GM23338 (cell line): ENCODE results near the gene GRIPAP1. TPM values are rescaled to one million over a fixed set of nuclear protein-coding genes. Genes with fewer than 3 reads are reported as not detected.

ENCODE experiments used
- ATAC-seq: fragments of 200-7000 bp; cut with Tn5 transposase; 3 replicates; pipeline ENCODE4 v1.9.1; 2020
- DNase-seq: peaks from one replicate; pipeline ENCODE4 v3.0.0-alpha.2; 2015; ENCODE audit warnings: low spot score
- H2AFZ ChIP-seq: fragments of 200-600 bp; sonication (generic); 2 replicates; pipeline ENCODE4 v1.8.0; 2016; ENCODE audit warnings: antibody characterized with exemption, mild to moderate bottlenecking, moderate library complexity
- H3F3A ChIP-seq: fragments of 200-600 bp; sonication (generic); replicated peaks from 2 replicates; pipeline ENCODE4 v1.8.0; 2017; ENCODE audit warnings: antibody characterized with exemption, mixed run types, low read depth
- H3K27ac ChIP-seq: fragments of 200-600 bp; sonication (generic); 2 replicates; pipeline ENCODE4 v1.6.1; 2016; ENCODE audit warnings: low read depth
- H3K27me3 ChIP-seq: fragments of 200-600 bp; sonication (generic); 2 replicates; pipeline ENCODE4 v1.8.0; 2016; ENCODE audit warnings: mild to moderate bottlenecking, mixed run types, moderate library complexity; ENCODE audit not compliant: insufficient read depth
- H3K36me3 ChIP-seq: fragments of 200-600 bp; sonication (generic); 2 replicates; pipeline ENCODE4 v1.8.0; 2016; ENCODE audit warnings: mild to moderate bottlenecking; ENCODE audit not compliant: insufficient read depth
- H3K4me1 ChIP-seq: fragments of 200-600 bp; sonication (generic); 2 replicates; pipeline ENCODE4 v1.8.0; 2016; ENCODE audit warnings: mild to moderate bottlenecking, moderate library complexity; ENCODE audit not compliant: insufficient read depth
- H3K4me2 ChIP-seq: fragments of 200-600 bp; sonication (generic); 2 replicates; pipeline ENCODE4 v1.7.1; 2017; ENCODE audit warnings: mixed run types
- H3K4me3 ChIP-seq: fragments of 200-600 bp; sonication (generic); 2 replicates; pipeline ENCODE4 v1.6.1; 2016; ENCODE audit warnings: mixed run types
- H3K79me2 ChIP-seq: fragments of 200-600 bp; sonication (generic); replicated peaks from 2 replicates; pipeline ENCODE4 v1.8.0; 2017; ENCODE audit warnings: mild to moderate bottlenecking; ENCODE audit not compliant: insufficient read depth
- H3K9me2 ChIP-seq: fragments of 200-600 bp; sonication (generic); 2 replicates; pipeline ENCODE4 v1.8.0; 2017; ENCODE audit not compliant: insufficient read depth
- H4K20me1 ChIP-seq: fragments of 200-600 bp; sonication (generic); replicated peaks from 2 replicates; pipeline ENCODE4 v1.8.0; 2017; ENCODE audit warnings: mild to moderate bottlenecking; ENCODE audit not compliant: insufficient read depth
- H3K27ac Mint-ChIP-seq: 2 replicates; pipeline ENCODE4 v1.8.0; 2020; ENCODE audit warnings: inconsistent platforms, mild to moderate bottlenecking, moderate library complexity, mixed read lengths
- H3K27me3 Mint-ChIP-seq: 3 replicates; pipeline ENCODE4 v1.8.0; 2022; ENCODE audit warnings: low read depth, mild to moderate bottlenecking, moderate library complexity, mixed read lengths, inconsistent platforms; ENCODE audit not compliant: insufficient read depth, poor library complexity
- H3K36me3 Mint-ChIP-seq: 3 replicates; pipeline ENCODE4 v1.8.0; 2021; ENCODE audit warnings: low read depth, mild to moderate bottlenecking, inconsistent platforms, moderate library complexity, mixed read lengths
- H3K4me1 Mint-ChIP-seq: 3 replicates; pipeline ENCODE4 v1.8.0; 2020; ENCODE audit warnings: mild to moderate bottlenecking, inconsistent platforms, mixed read lengths
- H3K4me3 Mint-ChIP-seq: 3 replicates; pipeline ENCODE4 v1.8.0; 2021; ENCODE audit warnings: moderate library complexity, mild to moderate bottlenecking, inconsistent platforms, mixed read lengths
- H3K9me3 Mint-ChIP-seq: 3 replicates; pipeline ENCODE4 v1.8.0; 2020; ENCODE audit warnings: moderate library complexity, mild to moderate bottlenecking, inconsistent platforms, mixed read lengths
- CREB1 ChIP-seq: fragments of 250-450 bp; sonication (Bioruptor Pico); IDR thresholded peaks from 2 replicates; pipeline ENCODE4 v1.5.0; 2020; ENCODE audit warnings: low read depth, mild to moderate bottlenecking, moderate library complexity
- CTCF ChIP-seq, 2 experiments: fragments of 200-600 bp in 1 of 2; sonication (generic) in 1 of 2; conservative IDR thresholded peaks; 2 replicates each; pipeline versions ENCODE4 v1.5.1 to v1.6.1; 2016 to 2017; ENCODE audit warnings: antibody characterized with exemption in 2 of 2, low read depth in 2 of 2, mild to moderate bottlenecking in 2 of 2, moderate library complexity in 1 of 2
- ETS1 ChIP-seq: IDR thresholded peaks from 2 replicates; pipeline ENCODE4 v1.6.1; 2016; ENCODE audit warnings: antibody characterized with exemption
- EZH2 ChIP-seq: fragments of 200-600 bp; sonication (generic); IDR thresholded peaks from one replicate; pipeline ENCODE4 v1.8.0; 2017; ENCODE audit warnings: antibody characterized with exemption, mild to moderate bottlenecking, low read depth; ENCODE audit not compliant: unreplicated experiment
- EZH2phosphoT487 ChIP-seq: fragments of 200-600 bp; sonication (generic); IDR thresholded peaks from one replicate; pipeline ENCODE4 v1.8.1; 2018; ENCODE audit warnings: antibody characterized with exemption; ENCODE audit not compliant: unreplicated experiment
- JUNB ChIP-seq: IDR thresholded peaks from one replicate; pipeline ENCODE4 v1.6.1; 2016; ENCODE audit warnings: antibody characterized with exemption; ENCODE audit not compliant: unreplicated experiment
- NANOG ChIP-seq: IDR thresholded peaks from 2 replicates; pipeline ENCODE4 v1.6.1; 2016; ENCODE audit warnings: antibody characterized with exemption, borderline replicate concordance
- POLR2AphosphoS5 ChIP-seq: IDR thresholded peaks from 2 replicates; pipeline ENCODE4 v1.6.1; 2016; ENCODE audit warnings: antibody characterized with exemption, low read depth
- STAT1 ChIP-seq: IDR thresholded peaks from one replicate; pipeline ENCODE4 v1.6.1; 2016; ENCODE audit warnings: antibody characterized with exemption; ENCODE audit not compliant: unreplicated experiment
- ZNF114 ChIP-seq: fragments of 250-450 bp; sonication (Bioruptor Pico); IDR thresholded peaks from 2 replicates; pipeline ENCODE4 v1.5.0; 2020; ENCODE audit warnings: mild to moderate bottlenecking, moderate library complexity
- ZNF331 ChIP-seq: fragments of 250-450 bp; sonication (Bioruptor Pico); IDR thresholded peaks from 2 replicates; pipeline ENCODE4 v1.5.0; 2020; ENCODE audit warnings: low read depth, mild to moderate bottlenecking, moderate library complexity
- ZNF462 ChIP-seq: fragments of 250-450 bp; sonication (Bioruptor Pico); IDR thresholded peaks from 2 replicates; pipeline ENCODE4 v1.5.0; 2020; ENCODE audit warnings: mild to moderate bottlenecking, moderate library complexity
- polyA plus RNA-seq: library from polyadenylated mRNA; unstranded; fragments of >200 nt; fragmentation: Nextera tagmentation; extraction: Ambion mirVana; gene quantifications from 2 replicates; pipeline ENCODE4 v1.2.1, GENCODE V29; 2016
- total RNA-seq: library from RNA; depleted of rRNA; stranded (reverse); fragments of >200 nt; shearing (Covaris generic); gene quantifications from 2 replicates; pipeline ENCODE4 v1.2.3, GENCODE V29; 2014

The GRIPAP1 gene
- total and polyA plus RNA-seq, 2 experiments from 2014 or later, result 39.1 to 62.2 TPM

DNA sequence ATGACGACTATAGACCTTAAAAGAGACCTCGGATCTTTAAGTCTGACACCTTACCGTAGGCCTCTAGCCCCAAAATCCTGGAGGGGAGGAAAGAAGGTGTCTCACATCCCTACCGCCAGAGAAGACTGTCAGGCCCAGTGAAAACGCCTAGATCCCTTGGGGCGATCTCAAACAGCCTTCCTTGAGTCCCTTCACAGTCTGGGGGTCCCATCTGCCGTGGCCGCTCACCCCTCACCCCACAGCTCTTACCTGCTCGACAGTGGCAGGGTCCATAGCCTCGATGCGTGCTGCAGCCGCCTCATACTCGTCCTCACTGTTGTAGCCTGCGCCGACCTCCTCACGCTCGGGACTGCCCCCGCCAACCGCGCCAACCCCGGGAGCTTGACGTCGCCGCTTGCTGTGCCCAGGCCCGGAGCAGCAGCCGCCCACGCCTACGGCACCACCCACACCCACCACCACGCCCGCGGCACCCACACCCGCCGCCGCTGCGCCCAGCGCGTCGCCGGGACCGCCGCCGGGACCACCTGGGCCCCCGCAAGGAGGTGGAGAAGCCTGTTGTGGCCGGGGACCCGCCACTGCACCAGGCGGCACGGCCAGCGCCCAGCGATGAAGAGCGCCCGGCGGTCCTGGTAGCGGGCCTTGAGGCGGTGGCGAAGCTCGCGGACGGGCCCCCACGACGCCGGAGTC lies 45.2 kb downstream of the GRIPAP1 start (continued):
- TF ChIP-seq ZNF462 (CRISPR knock-in tag) (no peak), POLR2AphosphoS5 (no peak), ZNF114 (CRISPR knock-in tag) (no peak), ETS1 (no peak)

DNA sequence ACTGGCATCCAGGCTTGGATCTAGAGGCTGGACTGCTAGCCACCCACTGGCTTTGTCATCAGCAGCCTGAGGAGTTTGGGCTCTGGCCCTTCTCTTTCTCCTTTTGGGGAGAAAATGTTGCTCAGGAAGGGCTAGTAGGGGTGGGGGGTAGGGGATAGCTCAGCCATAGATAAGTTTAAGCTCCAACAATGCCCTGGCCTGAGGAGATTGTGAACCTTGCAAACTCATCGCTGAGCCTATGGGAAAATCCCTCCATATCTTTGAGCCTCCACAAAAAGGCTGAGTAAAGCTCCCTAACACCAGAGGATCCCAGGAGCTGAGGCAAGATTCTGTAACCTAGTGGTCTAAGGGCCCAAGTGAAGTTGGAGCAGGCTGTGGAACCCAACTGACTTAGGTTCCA lies 53.5 kb downstream of the GRIPAP1 start:
- no peak overlapping the region for H3K27ac Mint-ChIP-seq
- no peaks in the 10 kb centered on the region; the same call in 1 of the 2 replicates for H4K20me1 ChIP-seq
- ATAC-seq (no peak), DNase-seq (no peak)
- peaks cover 6% of the 10 kb centered on the region; the same call in 2 of the 3 replicates for H3K36me3 Mint-ChIP-seq
- H3K36me3 ChIP-seq, result no peaks in the 10 kb centered on the region
- H3K4me3 Mint-ChIP-seq, result no peak overlapping the region
- H2AFZ ChIP-seq, result no peak overlapping the region
- peaks cover 6% of the 10 kb centered on the region for H3K27me3 Mint-ChIP-seq
- no peaks in the 10 kb centered on the region for H3K9me3 Mint-ChIP-seq
- no peaks in the 10 kb centered on the region for H3F3A ChIP-seq
- H3K27me3 ChIP-seq, result no peaks in the 10 kb centered on the region
- H3K9me2 ChIP-seq, result no peaks in the 10 kb centered on the region
- H3K4me1 Mint-ChIP-seq, result peaks cover 4% of the 10 kb centered on the region; the same call in 2 of the 3 replicates
- no peak overlapping the region for H3K4me2 ChIP-seq
- no peak overlapping the region for H3K27ac ChIP-seq
- no peak overlapping the region for H3K4me3 ChIP-seq
- peaks cover 48% of the 10 kb centered on the region for H3K79me2 ChIP-seq
- H3K4me1 ChIP-seq, result no peaks in the 10 kb centered on the region
- TF ChIP-seq STAT1, result no peak
- TF ChIP-seq EZH2, result no peak
- TF ChIP-seq ETS1, result no peak
- TF ChIP-seq NANOG, result no peak
- TF ChIP-seq ZNF114 (CRISPR knock-in tag), result no peak
- TF ChIP-seq JUNB, result no peak
- TF ChIP-seq CTCF (conservative IDR thresholded peaks at IDR 0.05; ENCODE audit: low read depth in 2 of 2), result no peak
- TF ChIP-seq CREB1 (CRISPR knock-in tag), result no peak
- TF ChIP-seq EZH2phosphoT487, result no peak
- no peak for TF ChIP-seq ZNF331 (CRISPR knock-in tag)
- no peak for TF ChIP-seq POLR2AphosphoS5
